Right lobe of liver (tissue), 6 donors: ENCODE results near the gene KRT37. TPM values are rescaled to one million over a fixed set of nuclear protein-coding genes. Genes with fewer than 3 reads are reported as not detected.

Source experiments
- ATAC-seq, 4 donors: fragments of 200-7000 bp; cut with Tn5 transposase; one replicate each; pipeline ENCODE4 v1.9.1; 2020; ENCODE audit warnings: mild to moderate bottlenecking in 4 of 4, moderate library complexity in 4 of 4
- DNase-seq, 3 donors: peaks; one replicate each; pipeline ENCODE4 v3.0.0-alpha.2; 2020
- H3K27ac ChIP-seq, 3 donors: fragments of 200-600 bp; one replicate each; pipeline ENCODE4 v1.8.0; 2022
- H3K27me3 ChIP-seq, 2 donors: fragments of 200-600 bp; one replicate each; pipeline ENCODE4 v1.8.0; 2022
- H3K36me3 ChIP-seq, 4 donors: fragments of 200-600 bp; sonication (generic) in 1 of 4; one replicate each; pipeline versions ENCODE4 v1.5.1 to v1.8.0; 2017 to 2022; ENCODE audit warnings: control low read depth in 1 of 4
- H3K4me1 ChIP-seq, 4 donors: fragments of 200-600 bp; sonication (generic) in 1 of 4; one replicate each; pipeline versions ENCODE4 v1.5.1 to v1.8.0; 2017 to 2022; ENCODE audit warnings: control low read depth in 1 of 4
- H3K4me3 ChIP-seq, 3 donors: fragments of 200-600 bp; one replicate each; pipeline ENCODE4 v1.8.0; 2022
- H3K9me3 ChIP-seq, 4 donors: fragments of 200-600 bp; sonication (generic) in 1 of 4; one replicate each; pipeline versions ENCODE4 v1.5.1 to v1.8.0; 2017 to 2022; ENCODE audit warnings: control low read depth in 1 of 4
- CTCF ChIP-seq, 4 donors: fragments of 200-600 bp in 3 of 4; fragments of 450-650 bp in 1 of 4; IDR thresholded peaks; one replicate each; pipeline versions ENCODE4 v1.5.1 to v1.8.0; 2016 to 2022; ENCODE audit warnings: antibody characterized with exemption in 4 of 4, mild to moderate bottlenecking in 2 of 4
- POLR2A ChIP-seq: fragments of 450-650 bp; IDR thresholded peaks from one replicate; pipeline ENCODE4 v1.6.1; 2017; ENCODE audit warnings: antibody characterized with exemption, mild to moderate bottlenecking
- WGBS: methylation state at CpG from one replicate; pipeline ENCODE4 v1.1.6; 2018; ENCODE audit warnings: low coverage, low lambda C conversion rate; ENCODE audit not compliant: insufficient coverage; ENCODE audit errors: missing lambda C conversion rate; 5-methylcytosine and 5-hydroxymethylcytosine counted together
- intact Hi-C, 2 donors: fragments of 100-400 bp; cut with DNase I; formaldehyde crosslinking; loops; one replicate each; pipeline versions ENCODE4 v1.11.2 to v1.14.1; 2022
- total RNA-seq, 6 experiments: library from RNA; depleted of rRNA in 2 of 6; stranded (reverse); fragments of >200 nt in 2 of 6; fragmentation: NEBNext Ultra II Directional in 3 of 6; extraction: Animal tissue kit (Norgen Biotek cat#: 25700) in 3 of 6; gene quantifications; one replicate each; pipeline versions ENCODE4 v1.1.0 to v1.2.4, GENCODE V29; 2016 to 2023
- donor health status: DM: no; HTN: yes; CAD: no.
- donor health status: DM: no; HTN: no; CAD: no.
- donor health status: DM: no; HTN: no; CAD: no.
- donor health status: DM: no; HTN: yes; CAD: no.
- donor health status: DM: no; HTN: yes; CAD: no.

The KRT37 gene
- total RNA-seq, 6 experiments from 2014 or later = not detected

GRCh38 chr17:41464173-41464572, 39.8 kb upstream of the KRT37 start:
- 48% methylated on average over 5 of the region's 11 CpGs for WGBS
- Histone ChIP-seq H3K36me3 (no peaks in the 10 kb centered on the region), H3K9me3 (no peaks in the 10 kb centered on the region), H3K27ac (no peak overlapping the region), H3K4me3 (no peak overlapping the region), H3K27me3 (no peaks in the 10 kb centered on the region), H3K4me1 (no peaks in the 10 kb centered on the region)
- intact Hi-C loops = no loop called here
- TF ChIP-seq CTCF (IDR thresholded peaks at IDR 0.05) (no peak), POLR2A (no peak)
- ATAC-seq (no peak), DNase-seq (no peak)

- no peak overlapping the region for H3K27ac ChIP-seq
- no peaks in the 10 kb centered on the region for H3K36me3 ChIP-seq
- no peaks in the 10 kb centered on the region for H3K9me3 ChIP-seq
- 75% methylated on average over 4 of the region's 8 CpGs for WGBS
- TF ChIP-seq POLR2A (no peak), CTCF (IDR thresholded peaks at IDR 0.05) (no peak)
- H3K27me3 ChIP-seq = no peaks in the 10 kb centered on the region
- intact Hi-C loops = no loop called here
- no peaks in the 10 kb centered on the region for H3K4me1 ChIP-seq
- no peak overlapping the region for H3K4me3 ChIP-seq
- no peak for ATAC-seq
- DNase-seq = no peak
Observed at GRCh38 chr17:41463746-41464145, 39.4 kb upstream of the KRT37 start.

- intact Hi-C loops = no loop called here
- H3K27ac ChIP-seq = no peak overlapping the region
- no peaks in the 10 kb centered on the region for H3K9me3 ChIP-seq
- H3K36me3 ChIP-seq = no peaks in the 10 kb centered on the region
- no peaks in the 10 kb centered on the region for H3K4me1 ChIP-seq
- WGBS = 37% methylated on average over 2 of the region's 15 CpGs
- no peaks in the 10 kb centered on the region for H3K27me3 ChIP-seq
- no peak for DNase-seq
- ATAC-seq = no peak
- TF ChIP-seq POLR2A (no peak), CTCF (IDR thresholded peaks at IDR 0.05) (no peak)
- H3K4me3 ChIP-seq = no peak overlapping the region
Observed at GRCh38 chr17:41462705-41463104, 38.3 kb upstream of the KRT37 start.

GRCh38 chr17:41457676-41458075, 33.3 kb upstream of the KRT37 start:
- intact Hi-C loops = no loop called here
- ATAC-seq (no peak), DNase-seq (no peak)
- no peaks in the 10 kb centered on the region for H3K36me3 ChIP-seq
- no peaks in the 10 kb centered on the region for H3K4me1 ChIP-seq
- H3K4me3 ChIP-seq = no peak overlapping the region
- no peaks in the 10 kb centered on the region for H3K9me3 ChIP-seq
- H3K27ac ChIP-seq = no peak overlapping the region
- no peak for TF ChIP-seq CTCF (IDR thresholded peaks at IDR 0.05)
- TF ChIP-seq POLR2A = no peak
- H3K27me3 ChIP-seq = no peaks in the 10 kb centered on the region
- WGBS = 53% methylated on average over 4 of the region's 4 CpGs

GRCh38 chr17:41456204-41456603, 31.8 kb upstream of the KRT37 start:
- Histone ChIP-seq H3K36me3 (no peaks in the 10 kb centered on the region), H3K4me1 (no peaks in the 10 kb centered on the region), H3K9me3 (no peaks in the 10 kb centered on the region), H3K27me3 (no peaks in the 10 kb centered on the region), H3K27ac (no peak overlapping the region), H3K4me3 (no peak overlapping the region)
- 64% methylated on average over 1 of the region's 3 CpGs for WGBS
- ATAC-seq (no peak), DNase-seq (no peak)
- intact Hi-C loops = no loop called here
- TF ChIP-seq CTCF (IDR thresholded peaks at IDR 0.05) (no peak), POLR2A (no peak)
